Heart left ventricle (tissue), 16 donors: Measurements from ENCODE around the gene ASB1. TPM values are rescaled to one million over a fixed set of nuclear protein-coding genes. Genes with fewer than 3 reads are reported as not detected.
A peak's percentile ranks its signal among the peaks of the same experiment; 100 is the strongest.

Experiments used
- ATAC-seq, 4 donors: fragments of 200-7000 bp; cut with Tn5 transposase; one replicate each; pipeline ENCODE4 v1.9.1; 2020 to 2022; ENCODE audit warnings: moderate library complexity in 4 of 4, mild to moderate bottlenecking in 3 of 4, moderate number of reproducible peaks in 1 of 4
- DNase-seq, 5 donors: peaks; one replicate each; pipeline ENCODE4 v3.0.0-alpha.2; 2020
- H3K27ac ChIP-seq, 12 donors: fragments of 200-600 bp; sonication (generic) in 4 of 12; one replicate each; pipeline versions ENCODE4 v1.5.0 to v1.8.0; 2016 to 2022; ENCODE audit warnings: mild to moderate bottlenecking in 2 of 12
- H3K27me3 ChIP-seq, 9 donors: fragments of 200-600 bp; sonication (generic) in 2 of 9; one replicate each; pipeline versions ENCODE4 v1.5.1 to v1.8.0; 2016 to 2022; ENCODE audit warnings: mild to moderate bottlenecking in 3 of 9
- H3K36me3 ChIP-seq, 9 donors: fragments of 200-600 bp; sonication (generic) in 2 of 9; one replicate each; pipeline versions ENCODE4 v1.5.0 to v1.8.0; 2018 to 2022; ENCODE audit warnings: mild to moderate bottlenecking in 2 of 9
- H3K4me1 ChIP-seq, 12 donors: fragments of 200-600 bp; sonication (generic) in 4 of 12; one replicate each; pipeline versions ENCODE4 v1.5.0 to v1.8.0; 2016 to 2022; ENCODE audit warnings: mild to moderate bottlenecking in 3 of 12
- H3K4me3 ChIP-seq, 12 donors: fragments of 200-600 bp; sonication (generic) in 4 of 12; one replicate each; pipeline versions ENCODE4 v1.5.0 to v1.8.0; 2017 to 2022; ENCODE audit warnings: mild to moderate bottlenecking in 9 of 12, moderate library complexity in 4 of 12
- H3K9me3 ChIP-seq, 12 donors: fragments of 200-600 bp; sonication (generic) in 4 of 12; one replicate each; pipeline versions ENCODE4 v1.5.0 to v1.8.0; 2016 to 2022; ENCODE audit warnings: mild to moderate bottlenecking in 1 of 12
- POLR2A ChIP-seq, 2 donors: fragments of 450-650 bp; IDR thresholded peaks; one replicate each; pipeline ENCODE4 v1.6.1; 2017; ENCODE audit warnings: antibody characterized with exemption in 2 of 2, mild to moderate bottlenecking in 2 of 2, moderate library complexity in 2 of 2
- WGBS, 4 donors: extraction: QIAGEN DNeasy Blood & Tissue Kit in 2 of 4; methylation state at CpG; one replicate each; pipeline versions ENCODE4 v1.1.5 to v1.1.7; 2013 to 2018; 5-methylcytosine and 5-hydroxymethylcytosine counted together
- intact Hi-C, 10 donors: fragments of 100-400 bp; cut with DNase I; formaldehyde crosslinking; loops; one replicate each; pipeline versions ENCODE4 v1.11.1 to v1.14.2; 2022
- polyA plus RNA-seq, 2 donors: library from polyadenylated mRNA; stranded (reverse); fragments of 200-250 nt; gene quantifications; one replicate each; pipeline ENCODE4 v1.2.3, GENCODE V29; 2013
- total RNA-seq, 9 donors: library from RNA; depleted of rRNA in 2 of 9; stranded (reverse); fragments of >200 nt in 2 of 9; fragmentation: NEBNext Ultra II Directional in 3 of 9; extraction: Animal tissue kit (Norgen Biotek cat#: 25700) in 3 of 9; gene quantifications; one replicate each; pipeline versions ENCODE4 v1.1.0 to v1.2.4, GENCODE V29; 2016 to 2023
- TF ChIP-seq, protein P1 (sequence below), 12 donors: fragments of 200-600 bp; sonication (generic) in 4 of 12; IDR thresholded peaks; one replicate each; pipeline versions ENCODE4 v1.5.0 to v1.8.0; 2018 to 2022; ENCODE audit warnings: antibody characterized with exemption in 12 of 12, mild to moderate bottlenecking in 5 of 12
- donor health status: ischemic (EF 13 %, LVEDD 7.1; RV severe dilation, severe dysfunction).
- donor health status: healthy with polysubstance abuse.
- donor health status: DM: no; HTN: yes; CAD: no.
- donor health status: DM: no; HTN: no; CAD: no.
- donor health status: ischemic (EF 25% LVEDD 6.9; RV normal size, moderate dysfunction).
- donor health status: ischemic (EF 25% LVEDD 5.7; RV mildly dilated, moderate dysfunction).
- donor health status: healthy.
- donor health status: DM: yes; HTN: yes; CAD: no.
- donor health status: ischemic (EF 35%, LVEDD 5.7; RV mildly dilated, moderate dysfunction).
- donor health status: nonischemic (EF 11% LVEDD 7.7; RV severe dilation, severe dysfunction).
- donor health status: DM: yes; HTN: yes; CAD: no.
- donor health status: PGD.
- donor health status: ischemic (EF 29% LVEDD 5.4; RV normal size, mild dysfunction).
- donor health status: nonischemic (EF 23%, LVEDD 6.1; RV moderate dilation, normal function).

The ASB1 gene
- total and polyA plus RNA-seq, 11 donors: 31.8 to 57.5 (median 46.7) TPM

DNA sequence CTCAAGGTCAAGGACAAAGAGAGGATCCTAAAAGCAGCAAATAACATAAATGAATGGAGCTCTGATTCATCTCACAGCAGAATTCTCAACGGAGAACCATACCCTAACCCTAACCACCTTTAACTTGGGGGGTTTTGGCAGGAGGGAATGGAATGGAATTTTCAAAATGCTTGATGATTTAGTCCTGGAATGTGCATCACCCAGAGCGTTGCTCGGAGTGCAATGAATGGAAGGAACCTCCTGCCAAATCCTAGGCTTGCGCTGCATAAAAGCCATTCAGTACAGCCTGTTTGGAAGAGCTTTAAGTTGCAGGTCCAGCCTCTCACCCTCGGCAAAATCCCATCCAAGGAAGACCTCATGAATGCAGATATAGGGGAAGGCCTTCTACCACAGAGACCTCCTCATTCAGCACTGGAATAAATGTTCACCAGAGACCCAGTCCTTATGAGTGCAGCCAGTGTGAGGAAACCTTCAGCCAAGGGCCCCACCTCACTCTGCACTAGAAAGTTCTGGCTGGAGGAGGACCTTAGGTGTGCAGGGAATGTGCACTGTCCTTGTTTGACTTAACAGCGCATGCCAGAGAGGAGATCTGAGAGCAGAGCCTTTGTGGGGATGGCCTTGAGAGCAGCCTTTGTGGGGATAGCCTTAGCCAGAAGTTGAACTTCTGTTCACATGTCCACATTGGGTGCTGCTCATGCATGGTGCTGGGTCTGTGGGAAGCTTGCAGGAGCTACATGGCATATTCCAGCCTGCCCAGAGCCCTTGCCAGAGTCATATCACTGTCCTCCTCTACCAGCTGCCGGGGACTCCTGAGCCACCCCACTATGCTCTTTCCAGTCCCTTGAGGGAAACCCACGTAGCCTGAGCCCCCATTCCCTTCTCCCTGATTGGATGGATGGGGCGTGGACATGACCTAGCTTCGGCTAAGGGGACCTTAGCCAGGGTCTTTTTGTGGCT lies 30.5 kb downstream of the ASB1 start:
- peaks cover 0 to 4% (median 0%) of the 10 kb centered on the region in 9 donors for H3K36me3 ChIP-seq
- H3K4me1 ChIP-seq: peaks cover 4 to 18% (median 12%) of the 10 kb centered on the region in 12 donors
- peaks cover 0 to 28% (median 7%) of the 10 kb centered on the region in 12 donors for H3K9me3 ChIP-seq
- TF ChIP-seq, protein P1, sequence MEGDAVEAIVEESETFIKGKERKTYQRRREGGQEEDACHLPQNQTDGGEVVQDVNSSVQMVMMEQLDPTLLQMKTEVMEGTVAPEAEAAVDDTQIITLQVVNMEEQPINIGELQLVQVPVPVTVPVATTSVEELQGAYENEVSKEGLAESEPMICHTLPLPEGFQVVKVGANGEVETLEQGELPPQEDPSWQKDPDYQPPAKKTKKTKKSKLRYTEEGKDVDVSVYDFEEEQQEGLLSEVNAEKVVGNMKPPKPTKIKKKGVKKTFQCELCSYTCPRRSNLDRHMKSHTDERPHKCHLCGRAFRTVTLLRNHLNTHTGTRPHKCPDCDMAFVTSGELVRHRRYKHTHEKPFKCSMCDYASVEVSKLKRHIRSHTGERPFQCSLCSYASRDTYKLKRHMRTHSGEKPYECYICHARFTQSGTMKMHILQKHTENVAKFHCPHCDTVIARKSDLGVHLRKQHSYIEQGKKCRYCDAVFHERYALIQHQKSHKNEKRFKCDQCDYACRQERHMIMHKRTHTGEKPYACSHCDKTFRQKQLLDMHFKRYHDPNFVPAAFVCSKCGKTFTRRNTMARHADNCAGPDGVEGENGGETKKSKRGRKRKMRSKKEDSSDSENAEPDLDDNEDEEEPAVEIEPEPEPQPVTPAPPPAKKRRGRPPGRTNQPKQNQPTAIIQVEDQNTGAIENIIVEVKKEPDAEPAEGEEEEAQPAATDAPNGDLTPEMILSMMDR (IDR thresholded peaks at IDR 0.05): no peak
- TF ChIP-seq POLR2A (IDR thresholded peaks at IDR 0.05): no peak
- ATAC-seq: no peak
- 85 to 93% (median 87%) methylated on average over 10 of the region's 10 CpGs for WGBS, 4 donors
- no peaks in the 10 kb centered on the region for H3K27me3 ChIP-seq
- intact Hi-C loops: no loop called here
- no peak overlapping the region for H3K4me3 ChIP-seq
- H3K27ac ChIP-seq: no peak overlapping the region
- no peak for DNase-seq

- intact Hi-C loops: no loop called here
- no peak overlapping the region for H3K27ac ChIP-seq
- peaks cover 0 to 28% (median 7%) of the 10 kb centered on the region in 12 donors for H3K9me3 ChIP-seq
- H3K36me3 ChIP-seq: no peaks in the 10 kb centered on the region
- ATAC-seq: peak in 3 of 4 donors; percentile 36 to 45 (median 45)
- H3K27me3 ChIP-seq: no peaks in the 10 kb centered on the region
- H3K4me1 ChIP-seq: peaks cover 4 to 18% (median 12%) of the 10 kb centered on the region in 12 donors
- H3K4me3 ChIP-seq: no peak overlapping the region
- 78 to 84% (median 81%) methylated on average over 3 of the region's 3 CpGs for WGBS, 4 donors
- TF ChIP-seq, protein P1 (IDR thresholded peaks at IDR 0.05): no peak
- no peak for TF ChIP-seq POLR2A (IDR thresholded peaks at IDR 0.05)
- DNase-seq: no peak
These were observed 31.2 kb downstream of the ASB1 start for GRCh38 chr2:238457927-238458324.

DNA sequence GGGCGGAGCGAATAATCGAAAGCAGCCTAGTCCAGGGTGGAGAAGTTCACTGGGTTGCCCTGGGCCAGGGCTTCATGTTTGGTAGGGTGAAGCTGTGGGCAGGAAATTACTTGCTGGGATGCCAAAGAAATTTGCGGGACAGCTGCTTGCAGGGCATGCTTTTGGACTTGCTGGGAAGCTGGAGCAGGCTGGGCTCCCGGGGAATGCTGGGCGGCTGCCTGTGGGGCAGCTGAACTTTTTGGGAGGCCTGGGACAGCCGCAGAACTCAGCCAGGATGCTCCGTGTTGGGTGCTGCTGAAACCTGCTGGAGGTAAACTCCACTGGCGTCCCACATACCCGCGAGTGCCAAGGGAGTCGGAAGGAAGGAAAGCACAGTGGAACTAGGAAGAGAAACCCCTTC lies 31.9 kb downstream of the ASB1 start:
- WGBS, 4 donors: 48 to 73% (median 61%) methylated on average over 11 to 12 of the region's 12 CpGs
- Histone ChIP-seq H3K27ac (peak overlapping the region in 4 of 12 donors; percentile 24 to 43 (median 38)), H3K27me3 (no peaks in the 10 kb centered on the region), H3K36me3 (no peaks in the 10 kb centered on the region), H3K4me1 (peaks cover 4 to 18% (median 12%) of the 10 kb centered on the region in 12 donors), H3K4me3 (no peak overlapping the region), H3K9me3 (peaks cover 0 to 28% (median 7%) of the 10 kb centered on the region in 12 donors)
- ATAC-seq (peak; percentile 21 to 30 (median 24)), DNase-seq (peak in 1 of 5 donors; percentile 44)
- TF ChIP-seq, protein P1 (IDR thresholded peaks at IDR 0.05): no peak
- TF ChIP-seq POLR2A (IDR thresholded peaks at IDR 0.05): no peak
- intact Hi-C loops: no loop called here

DNA sequence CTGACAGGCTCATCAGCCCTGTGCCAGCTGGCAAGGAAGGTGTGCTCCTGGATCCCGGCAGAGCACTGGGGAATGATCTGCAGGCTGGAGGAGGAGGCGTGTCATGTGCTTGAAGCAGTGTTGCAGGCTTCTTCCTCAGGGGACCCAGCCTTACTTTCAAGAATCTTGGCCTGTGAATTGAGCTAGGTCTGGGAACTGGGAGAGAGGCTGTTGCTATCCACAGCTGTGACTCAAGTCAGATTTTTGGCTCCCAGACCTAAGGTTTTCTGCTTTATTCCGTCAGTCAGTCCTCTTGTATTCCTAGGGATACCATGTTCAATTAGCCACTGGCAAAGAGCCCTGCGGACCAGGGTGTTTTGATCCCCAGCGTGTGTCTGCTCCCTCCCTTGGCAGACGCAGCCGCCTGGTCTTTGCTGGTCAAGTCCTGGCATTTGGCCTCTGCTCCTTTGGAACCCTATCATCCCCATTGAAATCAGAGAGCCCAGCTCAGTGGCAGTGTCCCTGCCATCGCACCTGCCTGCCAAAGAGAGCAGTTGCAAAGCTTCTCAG lies 32.4 kb downstream of the ASB1 start:
- no peak for TF ChIP-seq POLR2A (IDR thresholded peaks at IDR 0.05)
- TF ChIP-seq, protein P1 (IDR thresholded peaks at IDR 0.05): no peak
- ATAC-seq: peak; percentile 73 to 88 (median 86)
- H3K4me1 ChIP-seq: peaks cover 4 to 18% (median 12%) of the 10 kb centered on the region in 12 donors
- H3K27ac ChIP-seq: peak overlapping the region in 4 of 12 donors; percentile 24 to 43 (median 38)
- WGBS, 4 donors: 15 to 57% (median 49%) methylated on average over 7 to 8 of the region's 8 CpGs
- DNase-seq: peak in 4 of 5 donors; percentile 64 to 80 (median 72)
- H3K27me3 ChIP-seq: no peaks in the 10 kb centered on the region
- H3K4me3 ChIP-seq: peak overlapping the region in 1 of 12 donors; percentile 12
- H3K9me3 ChIP-seq: peaks cover 0 to 28% (median 7%) of the 10 kb centered on the region in 12 donors
- no peaks in the 10 kb centered on the region for H3K36me3 ChIP-seq
- intact Hi-C loops: no loop called here
